Measurements from ENCODE around the gene DAZAP1.
"Not testable (repeated sequence)": the region's sequence is repeated elsewhere in the genome, so short reads cannot be mapped to it uniquely, and the experiment has no call there.

Gene DAZAP1

GRCh38 chr19:1474765-1475351 is 67.5 kb downstream of the DAZAP1 start:
- DNase-seq = no peak

GRCh38 chr19:1475751-1476437 is 68.5 kb downstream of the DAZAP1 start:
- no peak for DNase-seq

GRCh38 chr19:1477056-1477455 is 69.7 kb downstream of the DAZAP1 start:
- DNase-seq = not testable (repeated sequence)

GRCh38 chr19:1478934-1479707 is 71.7 kb downstream of the DAZAP1 start, which contains the start of gene C19orf25:
TSS of gene C19orf25 (minus strand) at chr19:1479215. CDS start at chr19:1478903, 312 bp downstream.
- DNase-seq = peak; percentile 94

GRCh38 chr19:1481224-1481892 is 74.0 kb downstream of the DAZAP1 start:
- DNase-seq = no peak

GRCh38 chr19:1481893-1482360 is 74.5 kb downstream of the DAZAP1 start:
- DNase-seq = no peak

- DNase-seq = no peak
Measured at GRCh38 chr19:1482361-1483130, 75.2 kb downstream of the DAZAP1 start.

- no peak for DNase-seq
Measured at GRCh38 chr19:1483131-1483978, 76.0 kb downstream of the DAZAP1 start.

GRCh38 chr19:1483979-1484428 is 76.6 kb downstream of the DAZAP1 start:
- DNase-seq = no peak
